GM12873 (cell line): ENCODE measurements around the gene MISP.

Experiments
- CTCF ChIP-seq: IDR thresholded peaks from 2 replicates; pipeline ENCODE4 v1.5.1; 2012; ENCODE audit warnings: low read depth, mild to moderate bottlenecking, moderate library complexity, low read length, control low read depth; ENCODE audit not compliant: insufficient read depth; ENCODE audit errors: missing control alignments

Gene MISP

GRCh38 chr19:728011-728410, 22.9 kb upstream of the MISP start:
- TF ChIP-seq CTCF = no peak

GRCh38 chr19:729965-730668, 20.8 kb upstream of the MISP start:
- TF ChIP-seq CTCF = no peak

- no peak for TF ChIP-seq CTCF
Measured at GRCh38 chr19:731000-731399, 19.9 kb upstream of the MISP start.

GRCh38 chr19:732148-733069, 18.5 kb upstream of the MISP start:
- TF ChIP-seq CTCF = no peak

GRCh38 chr19:734716-735115, 16.2 kb upstream of the MISP start:
- TF ChIP-seq CTCF = no peak

GRCh38 chr19:736125-736524, 14.8 kb upstream of the MISP start:
- no peak for TF ChIP-seq CTCF

- TF ChIP-seq CTCF = peak; percentile 73
Measured at GRCh38 chr19:737591-738093, 13.3 kb upstream of the MISP start.
